ENCODE results near the gene SPRR5. TPM values are rescaled to one million over a fixed set of nuclear protein-coding genes. Genes with fewer than 3 reads are reported as not detected.

SPRR5 gene
- total and polyA plus RNA-seq, 2 donors (not counting 3 experiments of a cell fraction or from before 2014, with no cell fraction given), result not detected

GRCh38 chr1:152983234-152983633, 36.2 kb downstream of the SPRR5 start:
- Histone ChIP-seq H3K9me1 (replicated peaks; ENCODE audit: control insufficient read depth, extremely low read depth, insufficient read depth, low read length) (no peaks in the 10 kb centered on the region), H3K36me3 (ENCODE audit: control insufficient read depth in 2 of 2, extremely low read depth in 1 of 2, insufficient read depth in 2 of 2, low read length in 2 of 2) (no peaks in the 10 kb centered on the region), H3K9me3 (replicated peaks; ENCODE audit: control insufficient read depth, insufficient read depth, low read length) (no peaks in the 10 kb centered on the region), H3K27ac (ENCODE audit: insufficient read depth, low read depth, low read length) (no peak overlapping the region), H3K4me2 (ENCODE audit: insufficient read depth, low read length) (no peak overlapping the region), H3K27me3 (ENCODE audit: control insufficient read depth in 2 of 2, insufficient read depth in 2 of 2, low read length in 2 of 2) (no peaks in the 10 kb centered on the region), H3K4me1 (ENCODE audit: control insufficient read depth, extremely low read depth, insufficient read depth, low read length) (no peaks in the 10 kb centered on the region), H2AFZ (ENCODE audit: low read depth, low read length) (no peak overlapping the region), H3K79me2 (ENCODE audit: control insufficient read depth, insufficient read depth, low read length) (no peaks in the 10 kb centered on the region), H3K9ac (replicated peaks; ENCODE audit: extremely low read depth, insufficient read depth, low read length) (no peak overlapping the region), H3K4me3 (replicated peaks in 1 of 3; ENCODE audit: insufficient read depth in 1 of 3, low read depth in 1 of 3, low read length in 3 of 3) (no peak overlapping the region), H4K20me1 (replicated peaks; ENCODE audit: control insufficient read depth, extremely low read depth, insufficient read depth, low read length) (no peaks in the 10 kb centered on the region)
- ChIA-PET POLR2A (no interaction called here), CTCF (no interaction called here)
- intact Hi-C loops (cut with micrococcal nuclease) (no loop called here), dilution Hi-C loops (cut with MboI; ENCODE audit: extremely low pct_ligation_motif_present, low sequenced_read_pairs) (no loop called here)
- DNase-seq (ENCODE audit: low read depth, low spot score) (no peak), FAIRE-seq (no peak)
- no TSS peak for BruUV-seq (replicated peaks)
- TF ChIP-seq CTCF (IDR thresholded peaks at IDR 0.05; ENCODE audit: extremely low read depth in 1 of 2, insufficient read depth in 1 of 2, low read depth in 1 of 2, low read length in 2 of 2) (no peak), JUN (IDR thresholded peaks at IDR 0.05; ENCODE audit: borderline replicate concordance, insufficient read depth, insufficient read length, low read depth) (no peak), POLR2AphosphoS5 (IDR thresholded peaks at IDR 0.05; ENCODE audit: insufficient read depth, low read depth, low read length) (no peak), EZH2 (IDR thresholded peaks at IDR 0.05; ENCODE audit: borderline replicate concordance, low read depth, low read length, severe bottlenecking) (no peak), MAX (IDR thresholded peaks at IDR 0.05; ENCODE audit: insufficient read depth, insufficient read length) (no peak), POLR2A (IDR thresholded peaks at IDR 0.05; ENCODE audit: low read depth, low read length) (no peak), GATA2 (IDR thresholded peaks at IDR 0.05; ENCODE audit: insufficient read depth, insufficient read length, low read depth, low read length) (no peak)

All from endothelial cell of umbilical vein (primary cell).